HEK293 (cell line): Measurements from ENCODE around the gene SPTY2D1.

Experiments used
- ZNF274 ChIP-seq, 2 experiments: fragments of 200-500 bp in 1 of 2; fragments of 450-650 bp in 1 of 2; sonication (Bioruptor generic) in 1 of 2; formaldehyde crosslinking in 1 of 2; IDR thresholded peaks; 2 replicates each; pipeline versions ENCODE4 v1.5.1 to v1.6.1; 2014 to 2016; ENCODE audit warnings: borderline replicate concordance in 1 of 2, inconsistent platforms in 1 of 2, low read length in 1 of 2, missing biosample characterization in 1 of 2, missing genetic modification characterization in 1 of 2
- ZNF530 ChIP-seq: fragments of 450-650 bp; formaldehyde crosslinking; IDR thresholded peaks from 2 replicates; pipeline ENCODE4 v1.5.1; 2016; ENCODE audit warnings: low read depth, missing biosample characterization, missing genetic modification characterization
- ZNF677 ChIP-seq: fragments of 450-650 bp; IDR thresholded peaks from 2 replicates; pipeline ENCODE4 v1.5.0; 2018; ENCODE audit warnings: missing biosample characterization, mild to moderate bottlenecking, missing genetic modification characterization, moderate library complexity

DNA sequence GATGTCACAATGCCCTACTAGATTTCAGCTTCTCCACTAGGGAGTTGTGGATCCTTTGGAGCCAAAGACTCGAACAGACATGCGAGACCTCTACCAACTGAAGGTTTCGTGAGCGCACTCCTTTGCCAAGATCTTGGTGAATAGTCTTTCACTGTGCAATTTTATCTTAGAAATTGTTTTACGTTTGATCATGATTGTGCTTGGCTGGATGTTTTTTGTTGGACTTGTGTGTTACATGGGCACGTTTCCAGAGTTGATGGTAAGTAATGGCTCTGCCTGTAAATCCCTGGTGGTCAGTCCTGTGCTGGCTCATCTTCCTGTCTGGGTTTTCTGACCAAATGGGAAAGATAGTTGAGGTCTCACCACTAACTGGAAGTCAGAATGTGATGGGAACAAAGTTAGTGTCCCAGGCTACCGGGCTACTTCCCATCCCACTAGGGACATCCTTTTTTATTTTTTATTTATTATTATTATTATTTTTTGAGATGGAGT, 34.4 kb downstream of the SPTY2D1 start, which contains the start of gene MISFA:
- TF ChIP-seq ZNF530 (tag by site-specific recombination) (no peak), ZNF274 (IDR thresholded peaks at IDR 0.05; ENCODE audit: low read length) (no peak), ZNF274 (tag by site-specific recombination; IDR thresholded peaks at IDR 0.05; ENCODE audit: borderline replicate concordance) (no peak), ZNF677 (tag by site-specific recombination) (no peak)
